Measurements from ENCODE around the gene NUP93.

DNA sequence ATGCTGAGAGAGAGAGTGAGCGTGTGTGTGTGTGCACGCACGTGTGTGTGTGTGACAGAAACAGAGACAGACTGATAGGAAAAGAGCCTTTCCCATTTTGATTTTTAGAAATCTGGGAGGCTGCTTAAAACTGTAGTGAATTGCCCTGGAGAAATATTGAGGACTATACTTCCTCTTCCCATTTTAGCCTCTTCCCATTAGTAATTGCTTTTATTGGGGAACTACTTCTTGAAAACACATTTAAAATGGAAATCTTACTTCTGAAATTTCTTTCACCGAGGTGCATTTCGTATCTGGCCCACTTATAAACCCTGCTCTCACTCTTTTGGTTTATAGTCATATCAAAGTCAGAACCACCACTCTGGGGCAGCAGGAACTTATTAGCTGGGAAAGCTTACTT lies 47.1 kb downstream of the NUP93 start:
- TF ChIP-seq, protein P1, sequence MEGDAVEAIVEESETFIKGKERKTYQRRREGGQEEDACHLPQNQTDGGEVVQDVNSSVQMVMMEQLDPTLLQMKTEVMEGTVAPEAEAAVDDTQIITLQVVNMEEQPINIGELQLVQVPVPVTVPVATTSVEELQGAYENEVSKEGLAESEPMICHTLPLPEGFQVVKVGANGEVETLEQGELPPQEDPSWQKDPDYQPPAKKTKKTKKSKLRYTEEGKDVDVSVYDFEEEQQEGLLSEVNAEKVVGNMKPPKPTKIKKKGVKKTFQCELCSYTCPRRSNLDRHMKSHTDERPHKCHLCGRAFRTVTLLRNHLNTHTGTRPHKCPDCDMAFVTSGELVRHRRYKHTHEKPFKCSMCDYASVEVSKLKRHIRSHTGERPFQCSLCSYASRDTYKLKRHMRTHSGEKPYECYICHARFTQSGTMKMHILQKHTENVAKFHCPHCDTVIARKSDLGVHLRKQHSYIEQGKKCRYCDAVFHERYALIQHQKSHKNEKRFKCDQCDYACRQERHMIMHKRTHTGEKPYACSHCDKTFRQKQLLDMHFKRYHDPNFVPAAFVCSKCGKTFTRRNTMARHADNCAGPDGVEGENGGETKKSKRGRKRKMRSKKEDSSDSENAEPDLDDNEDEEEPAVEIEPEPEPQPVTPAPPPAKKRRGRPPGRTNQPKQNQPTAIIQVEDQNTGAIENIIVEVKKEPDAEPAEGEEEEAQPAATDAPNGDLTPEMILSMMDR (IDR thresholded peaks at IDR 0.05; ENCODE audit: insufficient read depth, low read length, poor library complexity, severe bottlenecking), result no peak
- TF ChIP-seq EZH2phosphoT487 (conservative IDR thresholded peaks at IDR 0.05; ENCODE audit: low read length), result no peak

Measured in SU-DHL-6 (cell line).